ENCODE measurements around the gene FGGY.

- TF ChIP-seq ZNF311 (tag by site-specific recombination; IDR thresholded peaks at IDR 0.05; ENCODE audit: borderline replicate concordance) (no peak), BCL6B (tag by site-specific recombination; IDR thresholded peaks at IDR 0.05) (no peak), CTCF (tag by site-specific recombination; IDR thresholded peaks at IDR 0.05) (no peak), ZNF398 (tag by site-specific recombination; IDR thresholded peaks at IDR 0.05) (no peak), REST (tag by site-specific recombination; IDR thresholded peaks at IDR 0.05) (no peak), HOXD13 (CRISPR knock-in tag; IDR thresholded peaks at IDR 0.05; ENCODE audit: borderline replicate concordance) (no peak), ZNF426 (tag by site-specific recombination; IDR thresholded peaks at IDR 0.05) (no peak), ZNF174 (tag by site-specific recombination; IDR thresholded peaks at IDR 0.05) (no peak), ZNF621 (tag by site-specific recombination; IDR thresholded peaks at IDR 0.05) (no peak), ZSCAN30 (tag by site-specific recombination; IDR thresholded peaks at IDR 0.05) (no peak)
Observed at GRCh38 chr1:59686574-59686973, 389.7 kb downstream of the FGGY start.

All from HEK293 (cell line).